ENCODE results near the gene LAMB1.
A peak's percentile ranks its signal among the peaks of the same experiment; 100 is the strongest.

Gene LAMB1

GRCh38 chr7:107877731-107878382, 125.1 kb downstream of the LAMB1 start:
- no peak overlapping the region for H3K4me3 ChIP-seq (ENCODE audit: low read length)
- TF ChIP-seq CTCF (conservative IDR thresholded peaks at IDR 0.05; ENCODE audit: low read length) = no peak
- no peak for DNase-seq (ENCODE audit: low read depth)

GRCh38 chr7:107876916-107877315, 126.0 kb downstream of the LAMB1 start:
- H3K4me3 ChIP-seq (ENCODE audit: low read length) = no peak overlapping the region
- no peak for TF ChIP-seq CTCF (conservative IDR thresholded peaks at IDR 0.05; ENCODE audit: low read length)
- DNase-seq (ENCODE audit: low read depth) = no peak

- TF ChIP-seq CTCF (conservative IDR thresholded peaks at IDR 0.05; ENCODE audit: low read length) = peak; percentile 85
- DNase-seq (ENCODE audit: low read depth) = peak; percentile 68
- no peak overlapping the region for H3K4me3 ChIP-seq (ENCODE audit: low read length)
Measured at GRCh38 chr7:107874605-107875446, 128.1 kb downstream of the LAMB1 start.

GRCh38 chr7:107874111-107874510, 128.8 kb downstream of the LAMB1 start:
- H3K4me3 ChIP-seq (ENCODE audit: low read length) = no peak overlapping the region
- DNase-seq (ENCODE audit: low read depth) = no peak
- TF ChIP-seq CTCF (conservative IDR thresholded peaks at IDR 0.05; ENCODE audit: low read length) = no peak; the same call in 1 of the 2 replicates

Data from AG10803 (cell line).